SU-DHL-6 (cell line): ENCODE results near the gene PDCD7.
"Not testable (repeated sequence)": the region's sequence is repeated elsewhere in the genome, so short reads cannot be mapped to it uniquely, and the experiment has no call there.

Source experiments
- H2AFZ ChIP-seq: fragments of 200-600 bp; sonication (generic); 2 replicates; pipeline ENCODE4 v1.6.1; 2014; ENCODE audit warnings: low read depth, mild to moderate bottlenecking, moderate library complexity, mixed read lengths, antibody characterized with exemption, low read length; ENCODE audit not compliant: severe bottlenecking
- H3F3A ChIP-seq: fragments of 200-600 bp; shearing (Covaris generic); 2 replicates; pipeline ENCODE4 v1.6.0; 2016; ENCODE audit warnings: antibody characterized with exemption, mild to moderate bottlenecking; ENCODE audit not compliant: insufficient read depth
- H3K27ac ChIP-seq: fragments of 200-600 bp; sonication (generic); 2 replicates; pipeline ENCODE4 v1.5.1; 2016; ENCODE audit warnings: low read depth, mild to moderate bottlenecking, low read length, moderate library complexity, mixed read lengths
- H3K27me3 ChIP-seq: fragments of 200-600 bp; sonication (generic), shearing (Covaris generic); 2 replicates; pipeline ENCODE4 v1.6.0; 2014; ENCODE audit warnings: mild to moderate bottlenecking, low read length
- H3K36me3 ChIP-seq: fragments of 200-600 bp; sonication (generic); 2 replicates; pipeline ENCODE4 v1.6.1; 2014; ENCODE audit warnings: mild to moderate bottlenecking, low read length, mixed read lengths
- H3K4me2 ChIP-seq: fragments of 300-600, 200-600 bp; shearing (Covaris generic), sonication (generic); 2 replicates; pipeline ENCODE4 v1.6.0; 2014; ENCODE audit warnings: low read length, low read depth, mild to moderate bottlenecking; ENCODE audit not compliant: poor library complexity, severe bottlenecking
- H3K4me3 ChIP-seq: fragments of 200-600 bp; sonication (generic); 2 replicates; pipeline ENCODE4 v1.5.1; 2014; ENCODE audit warnings: antibody characterized with exemption, low read length, mild to moderate bottlenecking, mixed read lengths; ENCODE audit not compliant: insufficient read depth, poor library complexity, severe bottlenecking
- H3K79me2 ChIP-seq: fragments of 200-600 bp; sonication (generic); 2 replicates; pipeline ENCODE4 v1.6.1; 2014; ENCODE audit warnings: mild to moderate bottlenecking, low read length, moderate library complexity; ENCODE audit not compliant: insufficient read depth
- H3K9ac ChIP-seq: fragments of 200-600 bp; sonication (generic); 2 replicates; pipeline ENCODE4 v1.7.0; 2014; ENCODE audit warnings: mild to moderate bottlenecking, low read length
- H3K9me2 ChIP-seq: fragments of 200-600 bp; sonication (generic); replicated peaks from 2 replicates; pipeline ENCODE4 v1.6.1; 2014; ENCODE audit warnings: low read length; ENCODE audit not compliant: insufficient read depth
- H3K9me3 ChIP-seq: fragments of 200-600 bp; sonication (generic); 2 replicates; pipeline ENCODE4 v1.6.1; 2014; ENCODE audit warnings: low read length, mixed read lengths; ENCODE audit not compliant: insufficient read depth
- H4K20me1 ChIP-seq: fragments of 200-600 bp; sonication (generic); 2 replicates; pipeline ENCODE4 v1.6.1; 2014; ENCODE audit warnings: low read depth, mild to moderate bottlenecking, antibody characterized with exemption, low read length, moderate library complexity, mixed read lengths
- CTCF ChIP-seq: fragments of 200-600 bp; sonication (generic); IDR thresholded peaks from one replicate; pipeline ENCODE4 v1.5.1; 2017; ENCODE audit warnings: antibody characterized with exemption, mild to moderate bottlenecking, low read length, moderate library complexity; ENCODE audit not compliant: insufficient read depth, poor library complexity, severe bottlenecking
- EZH2phosphoT487 ChIP-seq: fragments of 200-600 bp; sonication (generic), shearing (Covaris generic); conservative IDR thresholded peaks from 2 replicates; pipeline ENCODE4 v1.6.1; 2018; ENCODE audit warnings: mild to moderate bottlenecking, antibody characterized with exemption, low read length, moderate library complexity, mixed read lengths

Gene PDCD7

GRCh38 chr15:65077981-65078352, 55.6 kb downstream of the PDCD7 start:
- Histone ChIP-seq H2AFZ (no peak overlapping the region), H3K27me3 (no peaks in the 10 kb centered on the region), H4K20me1 (no peaks in the 10 kb centered on the region), H3K9me3 (no peaks in the 10 kb centered on the region), H3K79me2 (no peaks in the 10 kb centered on the region), H3K27ac (no peak overlapping the region), H3F3A (no peaks in the 10 kb centered on the region), H3K4me2 (no peak overlapping the region), H3K4me3 (no peak overlapping the region), H3K9me2 (no peaks in the 10 kb centered on the region), H3K9ac (no peak overlapping the region), H3K36me3 (no peaks in the 10 kb centered on the region)
- TF ChIP-seq EZH2phosphoT487 (no peak), CTCF (no peak)

- Histone ChIP-seq H3K27me3 (no peaks in the 10 kb centered on the region), H3K4me2 (no peak overlapping the region), H2AFZ (no peak overlapping the region), H3K9me3 (no peaks in the 10 kb centered on the region), H3K4me3 (no peak overlapping the region), H3F3A (no peaks in the 10 kb centered on the region), H3K9ac (no peak overlapping the region), H3K36me3 (no peaks in the 10 kb centered on the region), H3K27ac (no peak overlapping the region), H3K79me2 (no peaks in the 10 kb centered on the region), H4K20me1 (no peaks in the 10 kb centered on the region), H3K9me2 (no peaks in the 10 kb centered on the region)
- TF ChIP-seq CTCF (no peak), EZH2phosphoT487 (no peak)
Measured at GRCh38 chr15:65077291-65077980, 56.2 kb downstream of the PDCD7 start.

GRCh38 chr15:65076486-65077290, 56.9 kb downstream of the PDCD7 start, which contains the start of gene KBTBD13:
TSS of gene KBTBD13 (plus strand) at chr15:65076746. CDS start at chr15:65076816, 70 bp downstream.
- Histone ChIP-seq H3K9me2 (no peaks in the 10 kb centered on the region), H3K36me3 (no peaks in the 10 kb centered on the region), H3F3A (no peaks in the 10 kb centered on the region), H3K9ac (no peak within 1 kb of the TSS), H3K9me3 (no peaks in the 10 kb centered on the region), H3K4me3 (no peak within 1 kb of the TSS), H3K79me2 (no peaks in the 10 kb centered on the region), H3K4me2 (no peak within 1 kb of the TSS), H4K20me1 (no peaks in the 10 kb centered on the region), H2AFZ (no peak within 1 kb of the TSS), H3K27ac (no peak within 1 kb of the TSS), H3K27me3 (no peaks in the 10 kb centered on the region)
- TF ChIP-seq CTCF = no peak
- no peak for TF ChIP-seq EZH2phosphoT487

- not testable (repeated sequence) for H3K27me3 ChIP-seq, H3K27ac ChIP-seq
Measured at GRCh38 chr15:65075607-65076395, 57.8 kb downstream of the PDCD7 start.

GRCh38 chr15:65074946-65075345, 58.7 kb downstream of the PDCD7 start:
- H3K36me3 ChIP-seq, H3K27me3 ChIP-seq, H3K79me2 ChIP-seq, H3K9ac ChIP-seq, H3K9me2 ChIP-seq, H4K20me1 ChIP-seq, H3K4me3 ChIP-seq, H3K4me2 ChIP-seq, H2AFZ ChIP-seq, H3F3A ChIP-seq, H3K27ac ChIP-seq, H3K9me3 ChIP-seq: not testable (repeated sequence)

More at GRCh38 chr15:65075607-65076395, 57.8 kb downstream of the PDCD7 start:
- not testable (repeated sequence) for H3K36me3 ChIP-seq, H3F3A ChIP-seq, H3K79me2 ChIP-seq, H3K9ac ChIP-seq, H4K20me1 ChIP-seq, H3K4me3 ChIP-seq, H2AFZ ChIP-seq, H3K4me2 ChIP-seq, H3K9me2 ChIP-seq, H3K9me3 ChIP-seq
